NK-92 treated with Interleukin-12 subunit alpha and Interleukin-12 subunit beta, amount 100 ng/mL, for 24 hours (cell line): ENCODE measurements around the gene B3GAT3.
A peak's percentile ranks its signal among the peaks of the same experiment; 100 is the strongest.
"Not testable (repeated sequence)": the region's sequence is repeated elsewhere in the genome, so short reads cannot be mapped to it uniquely, and the experiment has no call there.

ENCODE experiments used
- DNase-seq: peaks from one replicate; lab custom pipeline; 2025; lab: John Stamatoyannopoulos, UW

B3GAT3 gene

DNA sequence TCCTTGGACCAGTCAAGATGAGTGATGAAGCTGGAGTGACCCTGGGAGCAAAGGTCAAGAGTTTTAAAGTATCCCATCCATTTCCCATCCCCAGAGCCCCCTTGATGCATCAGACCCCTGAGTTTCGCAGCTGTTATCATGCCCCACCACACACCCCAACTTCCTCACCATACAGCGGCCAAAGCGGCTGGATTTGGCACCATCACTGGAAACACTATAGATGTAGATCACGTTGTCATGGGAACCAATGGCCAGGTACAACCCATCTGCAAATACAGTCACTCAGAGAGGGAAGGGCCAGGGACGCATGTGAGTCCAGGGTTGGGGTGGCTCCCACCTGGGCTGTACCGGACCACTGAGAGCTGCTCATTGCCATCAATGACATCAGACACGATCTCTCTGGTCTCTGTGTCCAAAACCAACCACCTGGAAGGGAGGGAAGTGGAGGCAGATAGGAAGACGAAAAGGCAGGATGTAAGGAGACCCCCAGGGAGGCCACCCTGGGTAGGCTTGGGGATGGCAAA, 17.9 kb downstream of the B3GAT3 start:
- DNase-seq = no peak

DNA sequence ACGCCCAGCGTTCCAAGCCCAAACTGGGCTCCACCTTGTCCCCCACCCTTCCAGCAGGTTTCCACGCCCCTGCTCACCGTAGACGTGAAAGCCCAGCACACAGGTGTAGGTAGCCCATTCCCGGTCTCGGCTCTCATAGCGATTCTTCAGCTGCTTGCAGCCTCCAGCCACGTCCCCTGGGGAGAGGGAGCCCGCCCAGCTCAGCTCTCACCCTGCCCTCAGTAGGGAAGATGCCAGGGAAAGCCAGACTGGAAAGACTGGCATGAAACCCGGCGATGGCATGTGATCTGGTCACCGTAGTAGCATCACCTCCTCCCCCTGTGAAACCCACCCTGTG, 18.7 kb downstream of the B3GAT3 start:
- no peak for DNase-seq

DNA sequence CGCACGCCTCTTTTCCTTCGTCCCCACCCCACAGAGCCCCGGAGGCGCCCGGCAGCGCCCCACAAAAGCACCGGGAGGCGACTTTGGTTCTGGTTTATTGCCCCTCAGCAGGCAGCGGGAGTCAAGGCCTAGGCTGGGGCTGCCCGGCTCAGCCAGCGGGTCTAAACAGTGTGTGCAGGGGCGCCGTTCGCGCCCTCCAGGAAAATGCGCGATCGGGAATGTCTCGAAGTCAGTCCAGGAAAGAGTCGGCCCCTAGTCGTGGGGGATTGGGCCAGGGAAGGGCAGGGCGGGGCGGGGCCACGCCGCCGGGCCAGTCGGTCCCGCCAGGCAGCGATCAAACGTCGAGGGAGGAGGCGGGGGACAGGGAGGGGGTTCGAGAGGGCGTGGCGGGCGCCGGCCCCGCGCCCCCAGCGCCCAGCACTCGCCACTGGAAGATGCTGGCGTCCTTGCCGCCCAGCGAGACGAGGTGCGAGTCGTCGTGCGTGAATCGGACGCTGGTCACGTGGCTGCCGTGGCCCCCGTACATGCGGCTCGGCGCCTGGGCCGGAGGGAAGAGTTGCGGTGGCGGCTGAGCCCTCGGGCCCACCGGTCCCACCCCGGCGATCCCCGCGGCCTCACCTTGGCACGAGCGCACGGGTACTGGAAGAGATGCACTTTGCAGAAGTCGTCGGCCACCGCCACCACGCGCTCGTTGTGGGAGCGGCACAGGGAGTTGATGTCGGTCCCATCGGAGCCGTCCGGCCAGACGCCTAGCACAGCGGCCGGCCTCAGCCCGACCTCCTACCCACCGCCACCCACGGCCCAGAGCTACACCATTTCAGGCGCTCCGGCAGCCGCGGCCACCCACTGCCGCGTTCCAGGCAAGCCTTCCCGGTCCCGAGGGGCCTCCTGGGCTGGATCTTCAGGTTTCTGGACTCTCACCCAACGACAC, 19.4 kb downstream of the B3GAT3 start:
- DNase-seq = no peak

DNA sequence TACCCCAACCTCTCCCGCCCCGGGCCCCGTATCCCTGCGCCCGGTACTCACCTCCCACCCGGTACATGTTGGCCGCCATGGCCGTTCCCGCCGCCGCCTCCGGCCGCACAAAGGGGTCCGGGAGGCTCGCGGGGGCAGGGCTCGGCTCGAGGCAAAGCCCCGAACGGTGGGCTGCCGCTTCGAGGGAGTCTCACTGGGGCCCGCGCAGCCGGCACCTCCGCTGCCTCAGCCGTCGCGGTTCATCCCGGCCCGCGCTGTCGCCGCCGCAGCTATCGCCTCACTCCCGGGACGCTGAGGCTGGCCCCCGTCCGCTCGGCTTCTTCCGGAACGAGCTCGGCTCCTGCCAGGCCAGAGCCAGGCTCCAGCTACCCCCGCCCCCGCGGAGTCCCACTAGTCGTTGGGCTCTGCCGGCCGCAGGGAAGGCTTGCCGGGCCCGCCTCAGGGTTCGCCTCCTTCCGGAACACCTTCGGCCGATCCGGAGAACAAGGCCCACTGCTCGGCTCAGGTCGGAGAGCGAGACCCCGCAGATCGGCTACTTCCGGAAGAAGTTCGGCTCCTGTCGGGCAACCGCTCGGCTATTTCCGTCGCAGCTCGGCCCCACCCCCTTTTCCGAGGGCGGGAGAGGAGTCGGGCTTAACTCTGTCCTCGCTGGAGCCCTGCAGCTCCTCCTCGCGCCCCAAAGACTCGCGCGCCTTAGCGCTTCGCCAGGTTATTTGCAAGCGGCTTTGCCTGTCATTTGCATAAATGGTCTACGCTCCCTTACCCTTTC, 20.2 kb downstream of the B3GAT3 start, which contains the start of gene MTA2:
Gene MTA2 (minus strand): TSS at position 494 of the 769 bp plus-strand sequence. CDS start 415 bp downstream, at position 79.
- peak; percentile 98 for DNase-seq

DNA sequence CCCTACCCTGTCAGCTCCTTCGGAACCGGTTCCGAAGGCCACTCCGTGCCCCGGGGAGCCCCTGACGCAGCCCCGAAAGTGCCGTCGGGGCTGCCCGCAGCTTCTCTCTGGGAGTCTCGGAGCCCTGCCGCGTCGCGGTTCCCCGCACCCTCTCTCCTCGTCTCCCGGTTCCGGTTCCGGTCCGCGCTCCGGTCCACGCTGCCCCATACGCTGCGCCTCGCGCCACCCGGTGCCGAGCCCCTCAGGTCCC, 20.7 kb downstream of the B3GAT3 start:
- no peak for DNase-seq

GRCh38 chr11:62600367-62601121, 21.2 kb downstream of the B3GAT3 start:
- DNase-seq = no peak

- DNase-seq = no peak
These were observed 21.9 kb downstream of the B3GAT3 start for GRCh38 chr11:62599901-62600300.

DNA sequence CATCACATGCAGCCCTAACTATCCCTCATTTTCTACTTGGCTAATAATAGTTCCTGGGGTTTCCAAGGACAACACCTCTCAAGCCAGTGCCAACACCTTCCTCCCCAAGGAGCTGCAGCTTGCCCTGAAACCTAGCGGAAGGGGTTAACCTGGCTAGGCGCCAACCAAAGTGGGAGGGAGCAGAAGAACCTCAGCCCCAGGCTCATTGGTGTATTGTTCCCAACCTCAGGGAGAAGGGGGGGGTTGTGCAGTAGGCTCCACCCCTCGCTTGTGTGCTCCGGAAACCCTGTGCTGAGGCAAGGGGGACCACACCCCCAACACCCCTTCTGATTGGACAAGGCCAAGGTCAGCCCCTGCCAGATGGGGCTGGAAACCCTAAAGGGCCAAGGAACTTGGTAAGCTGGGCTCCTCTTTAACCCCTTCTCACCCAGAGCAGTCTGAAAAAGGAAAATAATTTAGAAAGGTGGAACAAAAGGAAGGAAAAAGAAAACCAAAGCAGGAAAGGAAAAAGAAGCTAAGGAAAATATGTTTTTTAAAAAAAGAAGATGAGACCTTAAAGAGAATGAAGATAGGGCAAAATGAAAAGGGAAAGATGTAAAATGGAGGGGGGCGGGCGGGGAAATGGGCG, 22.6 kb downstream of the B3GAT3 start:
- peak; percentile 96 for DNase-seq

DNA sequence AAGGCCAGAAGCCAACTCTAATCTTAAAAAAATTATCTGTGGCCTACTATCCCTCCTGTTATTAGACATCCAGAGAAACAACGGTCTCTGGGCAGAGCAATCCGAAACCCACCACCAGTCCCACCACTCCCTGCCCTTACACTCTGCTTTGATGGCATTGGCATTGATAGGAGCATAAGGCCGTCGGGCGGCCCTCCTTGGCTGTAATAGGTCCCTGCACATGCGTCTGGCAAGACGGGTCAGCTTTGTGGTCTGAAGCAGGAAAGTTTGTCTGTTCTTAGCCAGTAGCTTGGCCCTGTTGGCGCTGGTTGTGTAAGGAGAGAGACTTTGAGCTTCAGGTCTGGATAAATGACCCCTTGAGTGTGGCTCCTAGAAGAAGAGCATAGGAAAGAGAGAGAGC, 26.7 kb downstream of the B3GAT3 start:
- no peak for DNase-seq

DNA sequence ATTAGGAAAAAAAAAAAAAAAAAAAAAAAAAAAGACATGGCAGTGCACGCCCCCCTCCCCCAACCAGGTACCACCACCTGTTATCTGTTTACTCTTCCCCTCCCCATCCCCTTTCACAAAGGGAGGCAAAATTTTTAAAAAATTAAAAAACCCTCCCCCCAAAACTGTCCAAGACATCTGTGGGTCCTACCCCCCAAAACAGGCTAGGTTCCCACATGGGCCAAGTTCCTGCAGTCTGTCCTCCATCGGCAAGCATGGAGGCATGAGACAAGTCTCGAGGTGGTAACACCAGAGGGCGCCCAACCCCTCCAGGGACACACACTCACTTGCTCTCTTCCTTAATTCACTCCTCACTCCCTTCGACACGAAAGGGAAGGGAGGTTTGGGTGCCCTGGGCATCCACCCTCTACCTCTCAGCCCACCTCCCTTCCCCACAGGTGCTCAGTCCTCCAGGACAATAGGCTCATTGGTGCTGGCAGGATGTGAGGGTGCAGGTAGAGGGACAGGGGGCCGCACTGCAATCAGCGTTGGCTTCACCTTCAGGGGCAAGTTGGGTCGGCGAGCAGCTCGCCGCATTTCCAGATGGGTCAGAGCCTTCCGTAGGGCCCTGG, 28.2 kb downstream of the B3GAT3 start:
- peak; percentile 33 for DNase-seq

GRCh38 chr11:62592989-62593421, 28.8 kb downstream of the B3GAT3 start:
- no peak for DNase-seq

- no peak for DNase-seq
These were observed 29.5 kb downstream of the B3GAT3 start for GRCh38 chr11:62592146-62592815.

DNA sequence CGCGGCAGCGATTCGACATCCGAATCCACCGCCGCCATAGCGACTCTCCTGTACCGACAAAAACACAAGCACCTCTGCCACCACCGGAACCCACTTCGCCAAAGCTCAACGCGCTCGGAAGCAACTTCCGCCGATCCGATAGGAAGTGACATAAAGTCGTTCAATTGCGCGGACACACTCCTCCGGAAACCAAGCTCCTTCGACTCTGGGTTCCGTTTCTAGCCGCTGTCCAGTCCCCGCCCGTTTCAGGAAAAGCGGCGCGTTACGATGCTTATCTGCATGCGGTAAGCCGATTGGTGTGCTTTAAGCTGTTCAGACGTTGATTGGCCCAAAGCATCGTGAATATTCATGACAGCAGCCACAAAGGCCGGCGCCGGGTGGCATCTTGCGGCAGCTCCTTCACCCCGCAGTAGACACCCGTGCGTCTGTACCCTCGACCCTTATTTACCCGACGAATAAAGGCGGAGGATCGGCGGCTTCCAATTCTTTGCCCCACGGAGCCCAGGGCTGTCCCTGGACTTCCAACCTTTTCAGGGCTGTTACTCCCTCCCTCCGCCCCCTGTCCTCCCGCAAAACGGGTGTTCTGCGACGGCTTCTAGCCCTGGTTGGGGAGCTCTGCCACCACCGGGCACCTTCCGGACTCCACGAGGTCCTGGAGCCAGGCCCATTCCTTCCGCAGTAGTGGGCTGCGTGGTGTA, 30.2 kb downstream of the B3GAT3 start, which contains the start of gene TUT1:
Gene TUT1 (minus strand): TSS at position 76 of the 698 bp plus-strand sequence. CDS start 38 bp downstream, at position 38.
- DNase-seq = peak; percentile 96

DNA sequence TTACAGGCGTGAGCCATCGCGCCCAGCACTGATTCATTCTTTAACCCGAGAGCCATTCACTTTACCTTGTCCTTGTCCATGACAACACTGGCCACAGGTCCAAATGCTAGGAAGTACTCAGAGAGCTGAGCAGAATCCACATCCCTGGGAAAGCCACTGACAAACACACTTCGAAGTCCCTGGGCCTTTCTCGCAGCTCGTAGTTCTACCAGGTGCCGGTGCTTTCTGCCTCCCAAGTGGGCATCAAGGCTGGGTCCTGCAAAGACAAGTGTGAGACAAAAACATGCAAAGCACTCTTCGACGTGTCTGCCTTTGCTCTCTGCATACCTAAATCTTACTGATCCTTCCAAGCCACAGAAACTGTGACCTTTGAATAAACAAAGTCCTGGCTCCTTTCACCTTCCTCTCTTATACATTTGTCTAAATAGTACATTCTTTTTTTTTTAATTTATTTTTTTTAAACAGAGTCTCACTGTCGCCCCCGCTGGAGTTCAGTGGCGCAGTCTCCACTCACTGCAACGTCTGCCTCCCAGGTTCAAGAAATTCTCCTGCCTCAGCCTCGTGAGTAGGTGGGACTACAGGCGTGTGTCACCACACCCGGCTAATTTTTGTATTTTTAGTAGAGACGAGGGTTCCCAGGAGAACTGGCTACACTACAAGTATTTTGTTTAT, 32.7 kb downstream of the B3GAT3 start:
- DNase-seq = no peak

DNA sequence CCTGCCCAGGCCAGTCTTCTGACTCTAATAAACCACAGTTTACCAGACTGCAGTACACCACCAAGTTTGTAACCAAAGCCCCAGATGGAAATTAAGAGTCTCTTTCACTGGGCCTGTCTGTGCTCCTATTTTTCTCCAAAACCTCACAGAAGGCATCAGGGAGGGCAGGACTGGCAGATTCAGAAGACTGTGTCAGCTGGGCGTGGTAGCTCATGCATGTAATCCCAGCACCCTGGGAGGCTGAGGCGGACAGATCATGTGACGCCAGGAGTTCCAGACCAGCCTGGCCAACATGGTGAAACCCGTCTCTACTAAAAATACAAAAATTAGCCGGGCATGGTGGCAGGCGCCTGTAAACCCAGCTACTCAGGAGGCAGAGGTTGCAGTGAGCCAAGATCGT, 36.4 kb downstream of the B3GAT3 start:
- DNase-seq = not testable (repeated sequence)

DNA sequence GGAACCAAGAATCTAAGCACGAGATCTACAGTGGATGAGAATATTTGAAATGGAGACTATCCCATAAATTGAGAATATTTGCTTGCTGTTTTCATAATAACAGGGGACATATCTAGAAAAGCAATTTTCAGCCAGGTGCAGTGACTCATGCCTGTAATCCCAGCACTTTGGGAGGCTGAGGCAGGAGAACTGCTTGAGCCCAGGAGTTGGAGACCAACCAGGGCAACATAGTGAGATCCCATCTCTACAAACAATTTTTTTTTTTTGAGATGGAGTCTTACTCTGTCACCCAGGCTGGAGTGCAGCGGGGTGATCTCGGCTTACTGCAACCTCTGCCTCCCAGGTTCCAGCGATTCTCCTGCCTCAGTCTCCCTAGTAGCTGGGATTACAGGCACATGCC, 40.1 kb downstream of the B3GAT3 start:
- DNase-seq = not testable (repeated sequence)

DNA sequence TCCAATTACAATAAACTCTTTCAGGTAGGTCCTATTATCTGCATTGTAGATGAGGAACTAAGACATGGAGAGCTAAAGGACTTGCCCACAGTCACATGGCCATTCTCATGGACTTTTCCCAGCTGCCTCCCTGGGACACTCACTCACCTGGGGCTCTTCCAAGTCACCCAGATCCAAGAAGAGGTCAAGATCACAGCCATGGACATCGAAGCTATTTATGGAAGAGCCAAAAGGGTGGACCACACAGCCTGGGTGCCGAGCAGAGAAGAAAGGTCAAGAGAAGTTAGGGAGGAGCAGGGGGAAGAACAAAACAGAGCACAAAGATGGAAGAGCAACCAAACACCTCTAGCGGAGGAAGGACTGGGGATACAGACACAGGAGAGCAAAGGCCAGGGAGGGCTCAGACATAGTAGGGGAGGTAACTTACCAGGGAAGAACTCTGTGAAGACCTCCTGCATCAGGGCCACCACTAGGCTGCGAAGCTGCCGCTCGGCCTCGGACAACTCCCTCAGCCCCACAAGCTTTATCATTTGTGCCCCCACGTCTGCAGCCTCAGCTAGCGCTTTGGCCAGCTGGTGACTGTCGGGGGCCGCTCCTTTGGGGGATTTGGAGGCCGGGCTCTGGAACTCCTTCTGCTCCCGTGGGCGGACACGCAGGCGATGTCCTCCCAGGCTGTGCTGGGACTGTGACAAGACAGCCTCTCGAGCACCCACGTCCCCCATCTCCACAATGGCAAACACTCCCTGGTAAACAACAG, 40.6 kb downstream of the B3GAT3 start:
- DNase-seq = no peak

GRCh38 chr11:62579252-62579651, 42.5 kb downstream of the B3GAT3 start:
- DNase-seq = no peak

DNA sequence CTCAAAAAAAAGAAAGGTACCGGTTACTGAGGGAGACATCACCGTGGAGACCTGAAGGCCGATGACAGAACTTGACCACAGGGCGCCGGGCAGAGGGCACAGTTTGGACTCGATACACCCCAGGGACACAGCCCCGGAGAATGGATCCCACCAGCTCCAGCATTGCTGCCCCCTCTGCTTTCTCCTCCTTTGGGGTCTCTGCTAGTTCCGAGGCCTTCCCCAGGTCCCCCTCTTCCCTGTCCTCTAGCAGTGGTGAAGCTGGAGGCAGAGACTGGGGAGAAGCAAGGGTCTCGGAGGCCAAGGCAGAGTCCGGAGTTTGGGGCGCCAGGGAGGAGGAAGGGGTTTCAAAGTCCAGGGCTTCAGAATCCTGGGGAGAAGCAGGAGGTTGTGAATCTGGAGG, 43.2 kb downstream of the B3GAT3 start:
- DNase-seq = no peak
